SHP77 treated with DMSO at 0.1 percent for 48 hours (cell line): Measurements from ENCODE around the gene CRYGN.

Source experiments
- DNase-seq: peaks from one replicate; lab custom pipeline; 2025; lab: John Stamatoyannopoulos, UW

Gene CRYGN

DNA sequence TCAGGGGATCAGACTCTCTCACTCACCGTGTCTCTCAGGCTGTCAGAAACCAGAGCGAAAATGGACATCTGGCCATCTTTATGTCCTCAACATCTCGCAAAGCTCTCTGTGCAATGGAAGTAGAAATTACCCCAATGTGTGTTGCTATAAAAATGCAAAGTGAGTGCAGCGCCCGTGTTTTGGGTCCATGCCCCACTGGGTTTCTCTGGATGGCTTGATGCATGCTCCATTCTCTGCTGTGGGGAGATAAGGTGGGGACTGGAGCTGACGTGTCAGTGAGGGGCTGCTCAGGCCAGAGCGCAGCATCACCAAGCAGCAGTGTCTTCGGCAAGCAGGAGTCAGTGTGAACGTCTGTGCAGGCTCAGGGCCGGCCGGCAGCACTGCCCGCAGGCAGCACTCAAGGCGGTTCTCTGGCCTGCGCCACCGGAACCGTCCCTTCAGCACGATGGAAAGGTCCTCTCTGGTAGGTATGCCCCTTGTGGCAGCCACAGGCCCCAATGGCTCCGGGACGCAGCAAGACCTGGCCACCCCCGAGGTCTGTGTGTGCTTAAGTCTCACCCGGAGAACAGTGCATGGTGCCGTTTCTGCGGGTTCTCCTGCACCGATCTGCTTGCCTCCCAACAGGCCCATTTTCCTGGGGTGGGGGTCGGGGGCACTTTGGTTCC, 60.3 kb downstream of the CRYGN start:
- DNase-seq: no peak

- no peak for DNase-seq
These were observed 60.8 kb downstream of the CRYGN start for GRCh38 chr7:151379193-151379520.
